ENCODE results near the gene RAB27A. TPM values are rescaled to one million over a fixed set of nuclear protein-coding genes. Genes with fewer than 3 reads are reported as not detected.

The RAB27A gene
- total RNA-seq, 2 donors from 2014 or later: 46.0 to 69.6 TPM

GRCh38 chr15:55186331-55186730 lies 103.3 kb downstream of the RAB27A start:
- intact Hi-C loops (cut with DNase I): no loop called here
- no peak for DNase-seq
- peaks cover 6% of the 10 kb centered on the region for H3K36me3 ChIP-seq
- H3K9ac ChIP-seq (ENCODE audit: low read depth in 2 of 2, low read length in 2 of 2): no peak overlapping the region
- no peak overlapping the region for H3K27ac ChIP-seq
- no peak for TF ChIP-seq CTCF (IDR thresholded peaks at IDR 0.05)
- no peaks in the 10 kb centered on the region for H3K4me1 ChIP-seq
- no peaks in the 10 kb centered on the region for H3K9me3 ChIP-seq
- no peak overlapping the region for H3K4me3 ChIP-seq
- no peaks in the 10 kb centered on the region for H3K27me3 ChIP-seq

GRCh38 chr15:55183679-55184078 lies 105.9 kb downstream of the RAB27A start:
- H3K9me3 ChIP-seq: no peaks in the 10 kb centered on the region
- intact Hi-C loops (cut with DNase I): no loop called here
- H3K36me3 ChIP-seq: peaks cover 6% of the 10 kb centered on the region
- H3K9ac ChIP-seq (ENCODE audit: low read depth in 2 of 2, low read length in 2 of 2): no peak overlapping the region
- H3K27me3 ChIP-seq: no peaks in the 10 kb centered on the region
- H3K4me3 ChIP-seq: no peak overlapping the region
- TF ChIP-seq CTCF (IDR thresholded peaks at IDR 0.05): no peak
- no peak overlapping the region for H3K27ac ChIP-seq
- no peak for DNase-seq
- no peaks in the 10 kb centered on the region for H3K4me1 ChIP-seq

- Histone ChIP-seq H3K4me3 (no peak overlapping the region), H3K9ac (ENCODE audit: low read depth in 2 of 2, low read length in 2 of 2) (no peak overlapping the region), H3K36me3 (peaks cover 6% of the 10 kb centered on the region), H3K4me1 (no peaks in the 10 kb centered on the region), H3K9me3 (no peaks in the 10 kb centered on the region), H3K27ac (no peak overlapping the region), H3K27me3 (no peaks in the 10 kb centered on the region)
- intact Hi-C loops (cut with DNase I): no loop called here
- TF ChIP-seq CTCF (IDR thresholded peaks at IDR 0.05): no peak
- no peak for DNase-seq
These were observed 110.5 kb downstream of the RAB27A start for GRCh38 chr15:55179141-55179540.

- no peaks in the 10 kb centered on the region for H3K36me3 ChIP-seq
- H3K27ac ChIP-seq: no peak overlapping the region
- intact Hi-C loops (cut with DNase I): no loop called here
- H3K4me3 ChIP-seq: no peak overlapping the region
- no peak for TF ChIP-seq CTCF (IDR thresholded peaks at IDR 0.05)
- H3K27me3 ChIP-seq: no peaks in the 10 kb centered on the region
- H3K9me3 ChIP-seq: no peaks in the 10 kb centered on the region
- H3K4me1 ChIP-seq: no peaks in the 10 kb centered on the region
- H3K9ac ChIP-seq (ENCODE audit: low read depth in 2 of 2, low read length in 2 of 2): no peak overlapping the region
- DNase-seq: no peak
These were observed 119.3 kb downstream of the RAB27A start for GRCh38 chr15:55170361-55170760.

- Histone ChIP-seq H3K36me3 (no peaks in the 10 kb centered on the region), H3K27me3 (no peaks in the 10 kb centered on the region), H3K9ac (ENCODE audit: low read depth in 2 of 2, low read length in 2 of 2) (no peak overlapping the region), H3K27ac (no peak overlapping the region), H3K4me1 (no peaks in the 10 kb centered on the region), H3K9me3 (no peaks in the 10 kb centered on the region), H3K4me3 (no peak overlapping the region)
- peak; percentile 42 for DNase-seq
- intact Hi-C loops (cut with DNase I): no loop called here
- TF ChIP-seq CTCF (IDR thresholded peaks at IDR 0.05): peak; percentile 60
These were observed 121.2 kb downstream of the RAB27A start for GRCh38 chr15:55168350-55168974.
